Ramos (cell line): ENCODE results near the gene ANKAR.
"Not testable (repeated sequence)": the region's sequence is repeated elsewhere in the genome, so short reads cannot be mapped to it uniquely, and the experiment has no call there.

Experiments used
- in situ Hi-C: fragments of 300-500 bp; cut with MboI; formaldehyde crosslinking; loops from one replicate; pipeline ENCODE4 v1.14.3; 2022; ENCODE audit warnings: low sequenced_read_pairs; ENCODE audit not compliant: unreplicated experiment

Gene ANKAR

DNA sequence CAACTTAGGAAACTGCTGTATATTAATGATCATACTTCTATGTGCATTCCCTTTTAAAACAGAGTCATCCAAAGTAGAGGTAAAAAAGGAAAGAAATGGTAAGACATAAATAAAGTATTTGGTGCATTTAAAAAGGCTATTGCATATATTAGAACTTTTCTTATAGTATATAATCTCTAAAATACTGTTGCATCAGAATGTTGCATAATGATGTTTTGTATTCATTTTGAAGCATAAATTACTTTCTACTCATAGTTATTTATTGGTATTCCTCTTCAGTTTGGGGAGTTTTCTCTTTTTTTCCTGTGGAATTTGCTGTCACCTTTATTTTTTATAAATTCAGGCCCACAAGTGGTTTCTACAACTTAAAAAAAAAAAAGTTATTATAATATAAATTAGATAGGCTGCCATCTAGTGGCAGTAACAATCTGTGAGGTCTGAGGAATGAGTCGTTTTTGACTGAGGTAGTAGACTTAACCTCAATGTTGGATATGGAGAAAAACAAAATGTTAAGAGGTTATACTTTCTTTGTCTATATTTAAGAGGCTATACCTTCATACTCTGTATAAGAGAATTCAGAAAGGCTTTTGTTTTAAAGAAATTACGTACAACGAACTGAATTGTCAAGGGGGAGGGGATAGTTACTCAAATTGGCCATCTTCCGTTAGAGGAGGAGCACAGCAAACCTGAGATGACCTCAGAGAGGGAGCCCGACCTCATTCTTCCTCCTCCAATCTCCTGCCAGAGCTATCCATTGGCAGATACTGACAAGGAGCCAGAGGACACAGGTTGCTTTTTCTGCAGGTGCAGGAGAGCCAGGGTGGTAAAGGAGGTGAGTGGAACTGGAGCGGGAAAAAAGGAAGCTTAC lies 23.8 kb downstream of the ANKAR start:
- in situ Hi-C loops, result no loop called here

DNA sequence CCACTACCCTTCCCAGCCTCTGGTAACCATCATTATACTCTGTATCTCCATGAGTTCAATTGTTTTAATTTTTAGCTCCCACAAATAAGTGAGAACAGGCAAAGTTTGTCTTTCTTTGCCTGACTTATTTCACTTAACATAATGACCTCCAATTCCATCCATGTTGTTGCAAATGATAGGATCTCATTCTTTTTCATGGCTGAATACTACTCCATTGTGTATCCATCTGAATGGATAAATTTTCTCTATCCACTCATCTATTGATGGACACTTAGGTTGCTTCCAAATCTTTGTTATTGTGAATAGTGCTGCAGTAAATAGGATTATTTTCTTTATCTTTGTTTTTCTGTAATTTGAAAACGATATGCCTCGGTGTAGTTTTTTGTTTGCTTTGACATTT lies 26.2 kb downstream of the ANKAR start:
- in situ Hi-C loops, result no loop called here

DNA sequence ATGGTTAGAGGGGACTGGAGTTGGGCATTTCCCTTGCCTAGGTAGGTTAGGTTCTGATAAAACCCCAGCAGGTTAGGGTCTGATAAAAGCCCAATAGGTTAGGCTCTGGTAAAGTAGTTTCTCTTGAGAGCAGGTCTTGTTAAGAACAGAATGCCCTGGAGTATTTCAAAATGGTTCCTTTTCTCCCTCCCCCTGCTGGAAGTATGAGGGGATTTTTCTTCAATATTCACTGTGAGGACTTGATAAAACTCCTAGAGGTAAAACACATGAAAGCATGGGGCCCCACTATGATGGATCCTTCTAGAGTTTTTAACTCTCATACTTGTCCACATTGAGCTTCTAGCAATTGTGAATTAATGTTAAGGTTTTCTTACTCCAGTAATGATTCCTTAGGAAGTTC lies 27.6 kb downstream of the ANKAR start:
- in situ Hi-C loops, result no loop called here

DNA sequence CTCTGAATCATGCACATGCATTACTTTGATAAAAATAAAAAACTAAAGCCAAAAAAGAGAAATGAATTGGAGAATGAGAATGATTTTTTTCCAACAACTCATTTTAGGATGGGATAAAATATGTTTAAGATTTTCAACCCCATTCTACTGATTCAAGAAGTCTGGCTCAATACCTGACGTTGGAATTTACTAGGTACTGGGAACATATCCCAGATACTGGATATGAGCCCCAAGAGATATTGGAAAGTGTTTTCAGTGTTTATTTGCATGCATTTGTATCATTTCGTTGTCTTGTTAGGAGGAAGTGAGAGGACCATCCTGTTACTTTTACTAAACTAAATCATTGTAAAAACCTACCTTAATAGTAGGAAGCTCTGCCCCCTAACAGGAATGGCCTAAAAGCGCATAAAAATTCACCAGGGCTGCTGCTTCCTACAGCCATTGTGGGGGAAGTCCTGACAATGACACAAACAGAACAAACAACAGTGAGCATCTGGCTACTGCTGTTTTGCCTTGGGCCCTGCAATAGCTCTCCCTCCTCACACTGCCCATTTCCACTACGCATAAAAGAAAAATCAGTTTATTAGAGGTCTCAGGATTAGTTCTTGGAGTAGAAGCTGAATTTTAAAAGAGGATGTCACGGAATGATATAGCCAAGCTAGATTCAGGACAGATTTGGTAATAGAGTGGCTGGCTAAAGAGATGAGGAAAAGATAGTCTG lies 35.2 kb downstream of the ANKAR start:
- in situ Hi-C loops, result no loop called here

DNA sequence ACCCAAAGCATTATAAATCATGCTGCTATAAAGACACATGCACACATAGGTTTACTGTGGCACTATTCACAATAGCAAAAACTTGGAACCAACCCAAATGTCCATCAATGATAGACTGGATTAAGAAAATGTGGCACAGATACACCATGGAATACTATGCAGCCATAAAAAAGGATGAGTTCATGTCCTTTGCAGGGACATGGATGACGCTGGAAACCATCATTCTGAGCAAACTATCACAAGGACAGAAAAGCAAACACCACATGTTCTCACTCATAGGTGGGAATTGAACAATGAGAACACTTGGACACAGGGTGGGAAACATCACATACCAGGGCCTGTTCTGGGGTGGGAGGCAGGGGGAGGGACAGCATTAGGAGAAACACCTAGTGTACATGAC lies 43.1 kb downstream of the ANKAR start:
- in situ Hi-C loops, result not testable (repeated sequence)

DNA sequence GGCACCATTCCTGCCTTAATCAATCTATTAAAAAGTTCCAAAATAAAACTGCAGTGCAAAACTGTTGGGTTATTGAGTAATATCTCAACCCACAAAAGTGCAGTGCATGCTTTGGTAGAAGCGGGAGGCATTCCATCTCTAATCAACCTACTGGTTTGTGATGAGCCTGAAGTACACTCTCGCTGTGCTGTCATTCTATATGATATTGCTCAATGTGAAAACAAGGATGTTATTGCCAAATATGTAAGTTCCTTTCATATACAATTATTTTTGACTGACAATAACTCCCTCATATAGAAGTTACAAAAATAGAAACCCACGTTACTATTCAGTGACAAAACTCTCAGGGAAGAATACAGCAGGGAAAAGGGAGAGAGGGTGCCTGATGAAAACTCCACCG lies 45.1 kb downstream of the ANKAR start:
- in situ Hi-C loops, result no loop called here

DNA sequence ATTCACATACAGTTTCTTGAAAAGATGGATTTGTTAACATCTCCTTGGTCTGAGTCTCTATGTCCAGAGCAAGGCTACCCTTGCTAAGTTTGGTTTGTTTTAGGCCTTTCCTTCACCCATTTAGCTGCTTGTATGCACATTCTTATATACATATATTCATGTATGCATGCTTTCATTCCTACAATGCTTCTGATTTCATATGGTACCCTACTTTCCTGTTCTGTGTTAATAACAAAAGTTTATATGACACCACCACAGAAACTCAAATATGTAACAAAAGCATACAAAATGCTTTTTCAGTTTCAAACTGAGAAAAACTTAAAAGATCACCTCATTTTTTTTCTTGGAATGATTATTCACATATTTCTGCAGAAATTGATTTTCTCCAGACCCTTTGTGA lies 48.7 kb downstream of the ANKAR start:
- in situ Hi-C loops, result no loop called here
